GM23338 (cell line): Measurements from ENCODE around the gene CCDC68.

Source experiments
- CREB1 ChIP-seq: fragments of 250-450 bp; sonication (Bioruptor Pico); IDR thresholded peaks from 2 replicates; pipeline ENCODE4 v1.5.0; 2020; ENCODE audit warnings: low read depth, mild to moderate bottlenecking, moderate library complexity
- CTCF ChIP-seq, 2 experiments: fragments of 200-600 bp in 1 of 2; sonication (generic) in 1 of 2; conservative IDR thresholded peaks; 2 replicates each; pipeline versions ENCODE4 v1.5.1 to v1.6.1; 2016 to 2017; ENCODE audit warnings: antibody characterized with exemption in 2 of 2, low read depth in 2 of 2, mild to moderate bottlenecking in 2 of 2, moderate library complexity in 1 of 2
- ETS1 ChIP-seq: IDR thresholded peaks from 2 replicates; pipeline ENCODE4 v1.6.1; 2016; ENCODE audit warnings: antibody characterized with exemption
- EZH2 ChIP-seq: fragments of 200-600 bp; sonication (generic); IDR thresholded peaks from one replicate; pipeline ENCODE4 v1.8.0; 2017; ENCODE audit warnings: antibody characterized with exemption, mild to moderate bottlenecking, low read depth; ENCODE audit not compliant: unreplicated experiment
- EZH2phosphoT487 ChIP-seq: fragments of 200-600 bp; sonication (generic); IDR thresholded peaks from one replicate; pipeline ENCODE4 v1.8.1; 2018; ENCODE audit warnings: antibody characterized with exemption; ENCODE audit not compliant: unreplicated experiment
- POLR2AphosphoS5 ChIP-seq: IDR thresholded peaks from 2 replicates; pipeline ENCODE4 v1.6.1; 2016; ENCODE audit warnings: antibody characterized with exemption, low read depth
- REST ChIP-seq: IDR thresholded peaks from one replicate; pipeline ENCODE4 v1.6.1; 2018; ENCODE audit warnings: antibody characterized with exemption; ENCODE audit not compliant: unreplicated experiment
- ZNF462 ChIP-seq: fragments of 250-450 bp; sonication (Bioruptor Pico); IDR thresholded peaks from 2 replicates; pipeline ENCODE4 v1.5.0; 2020; ENCODE audit warnings: mild to moderate bottlenecking, moderate library complexity

DNA sequence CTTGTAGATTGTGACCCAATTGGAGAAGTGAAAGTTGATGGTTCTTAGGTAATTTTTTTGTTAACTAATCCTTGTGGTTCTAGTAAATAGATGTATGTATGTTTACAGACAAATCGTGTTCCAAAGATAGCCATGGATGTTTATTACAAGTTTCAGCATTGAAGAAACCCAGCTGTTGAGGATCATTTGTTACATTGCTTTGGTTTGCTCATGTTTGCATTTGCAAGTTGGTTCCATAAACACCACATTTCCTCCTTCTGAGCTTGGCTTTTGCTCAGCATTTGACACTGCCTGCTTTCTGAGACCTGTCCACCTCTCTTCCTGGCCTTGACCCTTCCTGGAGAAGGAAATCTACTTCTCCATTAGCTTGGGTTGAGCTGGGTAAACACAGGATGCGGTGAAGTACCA lies 1.8 kb upstream of the CCDC68 start:
- no peak for TF ChIP-seq CTCF (conservative IDR thresholded peaks at IDR 0.05; ENCODE audit: low read depth in 2 of 2)
- TF ChIP-seq EZH2, result no peak
- TF ChIP-seq EZH2phosphoT487, result no peak
- TF ChIP-seq REST, result no peak
- TF ChIP-seq ZNF462 (CRISPR knock-in tag), result no peak
- no peak for TF ChIP-seq CREB1 (CRISPR knock-in tag)
- TF ChIP-seq POLR2AphosphoS5, result no peak
- no peak for TF ChIP-seq ETS1
